GM12874 (cell line): ENCODE data around the gene MACROD1.

Experiments used
- TF ChIP-seq, protein P1 (sequence below): IDR thresholded peaks from 2 replicates; pipeline ENCODE4 v1.5.1; 2011; ENCODE audit warnings: low read depth, mild to moderate bottlenecking, control low read depth, low read length, moderate library complexity; ENCODE audit not compliant: insufficient read depth

MACROD1 gene

DNA sequence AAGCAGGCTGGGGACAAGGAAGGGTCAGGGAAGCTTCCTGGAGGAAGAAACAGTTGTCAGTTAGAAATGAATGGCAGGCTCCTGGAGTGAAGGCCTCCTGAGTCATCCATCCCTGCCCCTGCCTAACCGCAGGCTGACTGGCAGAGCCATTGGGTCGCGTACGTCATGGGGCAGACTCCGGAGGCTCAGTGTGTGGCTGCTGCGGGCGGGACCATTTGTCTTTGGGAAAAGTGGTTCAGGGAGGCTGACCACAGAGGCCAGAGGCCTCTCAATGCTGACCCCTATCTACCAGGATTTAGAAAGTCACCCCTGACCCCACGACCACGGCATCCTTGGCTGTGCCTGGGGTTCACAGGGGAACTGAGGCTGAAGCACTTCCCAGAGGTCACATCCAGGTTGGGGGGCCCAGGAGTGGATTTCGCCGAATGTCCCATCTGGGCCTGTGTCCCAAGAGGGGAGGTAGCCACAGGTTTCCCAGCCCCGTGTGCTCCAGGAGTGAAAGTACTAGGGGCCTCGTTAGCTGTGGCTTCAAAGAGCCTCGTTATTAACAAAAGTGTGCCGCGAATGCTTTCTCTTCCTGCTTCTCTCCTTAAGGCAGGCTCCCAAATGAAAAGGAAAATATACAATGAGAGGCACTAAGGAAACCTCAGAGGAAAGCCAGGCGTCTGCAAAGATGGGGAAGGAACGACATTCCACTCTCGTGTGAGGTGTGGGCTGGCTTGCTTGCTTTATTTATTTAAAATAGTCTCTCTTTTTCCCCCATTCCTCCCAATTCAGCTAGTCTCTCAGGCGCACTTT, 71.3 kb downstream of the MACROD1 start:
- TF ChIP-seq, protein P1, sequence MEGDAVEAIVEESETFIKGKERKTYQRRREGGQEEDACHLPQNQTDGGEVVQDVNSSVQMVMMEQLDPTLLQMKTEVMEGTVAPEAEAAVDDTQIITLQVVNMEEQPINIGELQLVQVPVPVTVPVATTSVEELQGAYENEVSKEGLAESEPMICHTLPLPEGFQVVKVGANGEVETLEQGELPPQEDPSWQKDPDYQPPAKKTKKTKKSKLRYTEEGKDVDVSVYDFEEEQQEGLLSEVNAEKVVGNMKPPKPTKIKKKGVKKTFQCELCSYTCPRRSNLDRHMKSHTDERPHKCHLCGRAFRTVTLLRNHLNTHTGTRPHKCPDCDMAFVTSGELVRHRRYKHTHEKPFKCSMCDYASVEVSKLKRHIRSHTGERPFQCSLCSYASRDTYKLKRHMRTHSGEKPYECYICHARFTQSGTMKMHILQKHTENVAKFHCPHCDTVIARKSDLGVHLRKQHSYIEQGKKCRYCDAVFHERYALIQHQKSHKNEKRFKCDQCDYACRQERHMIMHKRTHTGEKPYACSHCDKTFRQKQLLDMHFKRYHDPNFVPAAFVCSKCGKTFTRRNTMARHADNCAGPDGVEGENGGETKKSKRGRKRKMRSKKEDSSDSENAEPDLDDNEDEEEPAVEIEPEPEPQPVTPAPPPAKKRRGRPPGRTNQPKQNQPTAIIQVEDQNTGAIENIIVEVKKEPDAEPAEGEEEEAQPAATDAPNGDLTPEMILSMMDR = no peak

DNA sequence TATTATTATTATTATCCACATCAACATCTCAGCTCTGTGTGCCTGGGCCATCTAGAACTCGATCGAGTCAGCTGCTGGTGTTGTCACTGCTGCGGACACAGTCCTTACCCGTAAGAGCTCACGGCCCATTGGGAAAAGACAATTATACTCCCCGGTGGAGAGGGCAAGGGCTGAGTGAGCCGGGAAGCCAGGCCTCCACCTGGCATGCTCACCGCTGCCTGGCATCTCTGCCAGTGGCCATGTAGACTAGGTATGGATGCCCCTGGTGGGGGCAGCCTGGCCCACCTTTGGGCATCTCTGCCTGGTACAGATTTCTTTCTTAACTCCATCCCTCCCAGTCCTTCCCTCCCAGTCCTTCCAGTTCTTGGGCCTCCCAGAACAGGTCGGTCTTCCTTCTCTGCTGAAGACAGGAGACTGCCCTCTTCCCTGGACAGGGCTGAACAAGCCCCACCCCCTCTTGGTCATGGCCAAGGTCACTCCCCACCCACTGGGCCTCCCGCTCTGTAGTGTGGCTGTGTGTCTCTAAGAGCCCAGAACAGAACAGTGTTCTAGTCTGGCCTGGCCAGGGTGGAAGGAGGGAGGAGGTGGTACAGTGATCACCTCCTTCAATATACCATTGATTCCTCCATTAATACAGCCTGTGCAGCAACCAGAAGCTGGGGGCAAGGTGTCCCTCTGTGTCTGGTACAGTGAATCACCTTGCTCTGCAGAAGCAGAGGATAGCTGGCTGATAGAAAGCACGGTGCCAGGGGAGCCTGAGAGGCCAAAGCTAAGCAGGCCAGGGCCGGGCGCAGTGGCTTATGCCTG, 72.5 kb downstream of the MACROD1 start:
- TF ChIP-seq, protein P1 = no peak

- TF ChIP-seq, protein P1 = no peak
These were observed 73.2 kb downstream of the MACROD1 start for GRCh38 chr11:64092761-64093136.

GRCh38 chr11:64092111-64092760, 73.7 kb downstream of the MACROD1 start:
- TF ChIP-seq, protein P1 = no peak

DNA sequence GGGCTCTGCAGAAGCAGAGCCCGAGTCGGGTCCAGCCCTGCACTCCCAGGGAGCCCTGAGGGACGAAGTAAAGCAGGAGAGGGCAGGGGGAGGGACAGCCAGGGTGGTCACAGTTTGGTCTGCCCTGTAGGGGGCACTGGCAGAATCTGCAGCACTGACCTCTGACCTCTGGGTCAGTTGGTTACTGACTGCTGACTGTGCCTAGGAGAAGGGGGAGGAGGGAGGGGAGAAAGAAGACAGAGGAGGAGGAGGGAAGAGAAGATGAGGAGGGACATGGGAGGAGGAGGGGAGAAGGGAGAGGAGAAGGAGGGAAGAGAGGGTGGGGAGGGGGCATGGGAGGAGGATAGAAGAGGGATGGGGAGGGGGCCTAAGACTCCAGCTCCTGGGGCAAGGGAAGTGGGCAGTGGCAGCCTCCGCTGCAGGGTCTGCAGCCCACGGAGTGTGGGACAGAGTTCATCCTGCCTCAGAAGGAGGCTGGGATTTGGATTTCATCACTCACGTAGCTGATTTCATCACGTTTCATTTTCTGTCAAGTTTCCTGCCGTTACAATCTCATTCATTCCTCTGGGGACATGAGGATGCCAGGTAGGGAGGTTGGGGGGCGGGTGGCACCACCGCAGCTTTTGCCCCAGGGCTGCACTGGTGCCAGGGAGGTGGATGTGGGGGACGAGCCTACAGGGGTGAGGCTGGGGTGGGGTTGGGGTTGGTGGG, 75.0 kb downstream of the MACROD1 start:
- TF ChIP-seq, protein P1 = no peak

DNA sequence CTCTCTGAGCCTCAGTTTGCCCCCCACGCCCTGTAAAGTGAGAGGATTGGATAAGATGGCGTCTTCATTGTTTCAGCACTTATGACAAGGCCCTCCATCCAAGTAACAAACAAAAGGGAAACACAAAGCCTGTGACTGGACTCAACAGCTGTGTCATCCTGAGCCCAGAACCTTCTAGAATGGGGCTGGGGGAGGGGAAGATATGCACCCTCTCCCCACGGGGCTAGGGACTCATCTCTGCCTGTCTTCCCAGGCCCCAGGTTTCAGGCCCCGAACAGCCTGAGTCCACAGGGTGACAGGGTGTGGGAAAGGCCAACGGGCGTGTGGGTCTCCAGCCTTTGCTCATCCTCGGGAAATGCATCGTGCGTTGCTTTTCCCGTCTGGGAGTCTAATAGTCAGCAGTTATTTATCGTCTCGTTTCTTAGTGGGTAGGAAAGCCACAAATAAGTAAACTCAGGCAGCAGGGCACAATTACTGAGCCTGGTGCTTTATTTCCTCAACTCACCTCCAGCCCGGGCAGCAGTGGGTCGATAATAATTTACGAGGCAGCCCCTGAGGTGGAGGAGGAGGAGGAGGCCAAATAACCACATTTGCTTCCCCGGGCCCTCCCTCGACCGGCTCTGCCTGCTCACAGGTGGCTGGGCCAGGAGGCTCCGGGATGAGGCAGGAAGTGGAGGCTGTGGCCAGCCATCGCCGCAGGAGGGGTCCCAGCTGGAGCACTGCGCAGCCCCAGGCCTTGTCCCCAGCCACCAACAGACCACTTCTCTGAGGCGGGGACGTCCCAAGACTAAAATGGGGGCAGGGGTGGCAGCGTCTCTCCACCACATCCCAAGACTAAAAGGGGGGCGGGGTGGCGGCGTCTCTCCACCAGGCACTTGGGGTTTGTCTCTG, 75.8 kb downstream of the MACROD1 start:
- TF ChIP-seq, protein P1 = no peak
